ENCODE data around the gene NXT1. TPM values are rescaled to one million over a fixed set of nuclear protein-coding genes. Genes with fewer than 3 reads are reported as not detected.

The NXT1 gene
- total and polyA plus RNA-seq, 2 donors (not counting 1 experiment from before 2014, with no cell fraction given): 14.1 to 17.2 TPM

GRCh38 chr20:23379772-23380171, 29.2 kb downstream of the NXT1 start:
- Histone ChIP-seq H3K36me3 (ENCODE audit: control insufficient read depth, insufficient read depth, low read length) (peaks cover 8% of the 10 kb centered on the region), H3K4me2 (ENCODE audit: extremely low read depth, insufficient read depth, low read length) (no peak overlapping the region)
- DNase-seq (ENCODE audit: low read depth in 2 of 2): no peak

GRCh38 chr20:23381876-23382275, 31.3 kb downstream of the NXT1 start:
- Histone ChIP-seq H3K4me2 (ENCODE audit: extremely low read depth, insufficient read depth, low read length) (no peak overlapping the region), H3K4me3 (replicated peaks in 1 of 4; ENCODE audit: control extremely low read depth in 1 of 4, insufficient read depth in 1 of 4, low read depth in 3 of 4, low read length in 4 of 4) (no peak overlapping the region), H2AFZ (ENCODE audit: low read length) (no peak overlapping the region), H3K27ac (ENCODE audit: insufficient read depth, low read length) (no peak overlapping the region), H3K9ac (ENCODE audit: insufficient read depth, low read length) (no peak overlapping the region), H3K9me3 (ENCODE audit: control insufficient read depth, insufficient read depth, low read depth, low read length) (no peaks in the 10 kb centered on the region), H3K4me1 (ENCODE audit: control insufficient read depth, extremely low read depth, insufficient read depth, low read length) (no peaks in the 10 kb centered on the region), H3K27me3 (ENCODE audit: control insufficient read depth, insufficient read depth, low read length) (no peaks in the 10 kb centered on the region), H4K20me1 (ENCODE audit: control insufficient read depth, extremely low read depth, insufficient read depth, low read length) (no peaks in the 10 kb centered on the region), H3K36me3 (ENCODE audit: control insufficient read depth, insufficient read depth, low read length) (peaks cover 4% of the 10 kb centered on the region), H3K79me2 (ENCODE audit: control insufficient read depth, insufficient read depth, low read length) (no peaks in the 10 kb centered on the region)
- no peak for DNase-seq (ENCODE audit: low read depth in 2 of 2)
- no peak for TF ChIP-seq EZH2 (IDR thresholded peaks at IDR 0.05; ENCODE audit: low read length, missing control alignments)
- TF ChIP-seq, protein P1, sequence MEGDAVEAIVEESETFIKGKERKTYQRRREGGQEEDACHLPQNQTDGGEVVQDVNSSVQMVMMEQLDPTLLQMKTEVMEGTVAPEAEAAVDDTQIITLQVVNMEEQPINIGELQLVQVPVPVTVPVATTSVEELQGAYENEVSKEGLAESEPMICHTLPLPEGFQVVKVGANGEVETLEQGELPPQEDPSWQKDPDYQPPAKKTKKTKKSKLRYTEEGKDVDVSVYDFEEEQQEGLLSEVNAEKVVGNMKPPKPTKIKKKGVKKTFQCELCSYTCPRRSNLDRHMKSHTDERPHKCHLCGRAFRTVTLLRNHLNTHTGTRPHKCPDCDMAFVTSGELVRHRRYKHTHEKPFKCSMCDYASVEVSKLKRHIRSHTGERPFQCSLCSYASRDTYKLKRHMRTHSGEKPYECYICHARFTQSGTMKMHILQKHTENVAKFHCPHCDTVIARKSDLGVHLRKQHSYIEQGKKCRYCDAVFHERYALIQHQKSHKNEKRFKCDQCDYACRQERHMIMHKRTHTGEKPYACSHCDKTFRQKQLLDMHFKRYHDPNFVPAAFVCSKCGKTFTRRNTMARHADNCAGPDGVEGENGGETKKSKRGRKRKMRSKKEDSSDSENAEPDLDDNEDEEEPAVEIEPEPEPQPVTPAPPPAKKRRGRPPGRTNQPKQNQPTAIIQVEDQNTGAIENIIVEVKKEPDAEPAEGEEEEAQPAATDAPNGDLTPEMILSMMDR (conservative IDR thresholded peaks at IDR 0.05 in 1 of 2, IDR thresholded peaks at IDR 0.05 in 1 of 2; ENCODE audit: low read depth in 1 of 2, low read length in 2 of 2): no peak

More at GRCh38 chr20:23379772-23380171, 29.2 kb downstream of the NXT1 start:
- Histone ChIP-seq H3K4me1 (ENCODE audit: control insufficient read depth, extremely low read depth, insufficient read depth, low read length) (no peaks in the 10 kb centered on the region), H3K79me2 (ENCODE audit: control insufficient read depth, insufficient read depth, low read length) (no peaks in the 10 kb centered on the region), H3K9ac (ENCODE audit: insufficient read depth, low read length) (no peak overlapping the region), H2AFZ (ENCODE audit: low read length) (no peak overlapping the region), H3K27me3 (ENCODE audit: control insufficient read depth, insufficient read depth, low read length) (no peaks in the 10 kb centered on the region), H3K9me3 (ENCODE audit: control insufficient read depth, insufficient read depth, low read depth, low read length) (no peaks in the 10 kb centered on the region), H3K27ac (ENCODE audit: insufficient read depth, low read length) (no peak overlapping the region), H3K4me3 (replicated peaks in 1 of 4; ENCODE audit: control extremely low read depth in 1 of 4, insufficient read depth in 1 of 4, low read depth in 3 of 4, low read length in 4 of 4) (no peak overlapping the region), H4K20me1 (ENCODE audit: control insufficient read depth, extremely low read depth, insufficient read depth, low read length) (no peaks in the 10 kb centered on the region)
- TF ChIP-seq, protein P1 (conservative IDR thresholded peaks at IDR 0.05 in 1 of 2, IDR thresholded peaks at IDR 0.05 in 1 of 2; ENCODE audit: low read depth in 1 of 2, low read length in 2 of 2): no peak
- no peak for TF ChIP-seq EZH2 (IDR thresholded peaks at IDR 0.05; ENCODE audit: low read length, missing control alignments)

- Histone ChIP-seq H3K9me3 (ENCODE audit: control insufficient read depth, insufficient read depth, low read depth, low read length) (no peaks in the 10 kb centered on the region), H3K4me3 (replicated peaks in 1 of 4; ENCODE audit: control extremely low read depth in 1 of 4, insufficient read depth in 1 of 4, low read depth in 3 of 4, low read length in 4 of 4) (no peak overlapping the region), H3K79me2 (ENCODE audit: control insufficient read depth, insufficient read depth, low read length) (no peaks in the 10 kb centered on the region), H2AFZ (ENCODE audit: low read length) (no peak overlapping the region), H3K27me3 (ENCODE audit: control insufficient read depth, insufficient read depth, low read length) (no peaks in the 10 kb centered on the region), H3K27ac (ENCODE audit: insufficient read depth, low read length) (no peak overlapping the region), H3K4me1 (ENCODE audit: control insufficient read depth, extremely low read depth, insufficient read depth, low read length) (no peaks in the 10 kb centered on the region), H3K9ac (ENCODE audit: insufficient read depth, low read length) (no peak overlapping the region), H3K4me2 (ENCODE audit: extremely low read depth, insufficient read depth, low read length) (no peak overlapping the region), H4K20me1 (ENCODE audit: control insufficient read depth, extremely low read depth, insufficient read depth, low read length) (no peaks in the 10 kb centered on the region), H3K36me3 (ENCODE audit: control insufficient read depth, insufficient read depth, low read length) (peaks cover 2% of the 10 kb centered on the region)
- TF ChIP-seq, protein P1 (conservative IDR thresholded peaks at IDR 0.05 in 1 of 2, IDR thresholded peaks at IDR 0.05 in 1 of 2; ENCODE audit: low read depth in 1 of 2, low read length in 2 of 2): no peak
- TF ChIP-seq EZH2 (IDR thresholded peaks at IDR 0.05; ENCODE audit: low read length, missing control alignments): no peak
- DNase-seq (ENCODE audit: low read depth in 2 of 2): no peak
Measured at GRCh38 chr20:23386304-23387117, 35.9 kb downstream of the NXT1 start.
